BE2C (cell line): Measurements from ENCODE around the gene SAPCD2.

ENCODE experiments used
- DNase-seq: peaks from one replicate; pipeline ENCODE4 v3.0.0-alpha.2; 2020
- H3K27me3 ChIP-seq: fragments of 250-450 bp; sonication (Bioruptor Pico); 2 replicates; pipeline ENCODE4 v1.5.1; 2020; ENCODE audit warnings: mild to moderate bottlenecking
- H3K36me3 ChIP-seq: fragments of 250-450 bp; sonication (Bioruptor Pico); 2 replicates; pipeline ENCODE4 v1.5.1; 2020; ENCODE audit warnings: mild to moderate bottlenecking
- H3K4me1 ChIP-seq: fragments of 250-450 bp; sonication (Bioruptor Pico); 2 replicates; pipeline ENCODE4 v1.5.1; 2020
- H3K4me3 ChIP-seq: 2 replicates; pipeline ENCODE4 v1.5.1; 2011; ENCODE audit warnings: low read depth, low read length
- H3K9me3 ChIP-seq: fragments of 250-450 bp; sonication (Bioruptor Pico); 2 replicates; pipeline ENCODE4 v1.5.1; 2020
- TF ChIP-seq, protein P1 (sequence below): IDR thresholded peaks from 2 replicates; pipeline ENCODE4 v1.5.1; 2012; ENCODE audit warnings: mild to moderate bottlenecking, low read depth, low read length

SAPCD2 gene

DNA sequence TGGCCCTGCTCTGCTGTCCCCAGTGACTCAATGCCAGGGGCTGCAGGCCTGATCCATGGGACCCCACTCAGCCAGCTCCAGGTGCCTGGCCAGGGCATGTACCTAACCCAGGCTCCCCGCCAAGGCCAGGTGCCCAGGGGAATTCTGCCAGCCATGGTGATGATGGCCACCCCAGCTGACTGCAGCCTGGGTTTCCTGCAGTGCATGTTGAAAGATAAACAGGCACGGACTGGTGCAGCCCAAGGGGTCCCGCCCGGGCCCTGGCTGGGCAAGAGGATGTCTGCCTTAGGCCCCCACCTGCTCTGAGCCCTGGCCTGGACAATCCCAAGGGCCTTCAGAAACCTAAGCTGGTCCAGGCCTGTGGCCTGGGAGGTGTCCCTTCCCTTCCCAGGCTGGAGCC lies 43.5 kb downstream of the SAPCD2 start:
- H3K36me3 ChIP-seq = peaks cover 5% of the 10 kb centered on the region
- H3K4me3 ChIP-seq = peak overlapping the region; percentile 49
- DNase-seq = peak; percentile 63
- TF ChIP-seq, protein P1, sequence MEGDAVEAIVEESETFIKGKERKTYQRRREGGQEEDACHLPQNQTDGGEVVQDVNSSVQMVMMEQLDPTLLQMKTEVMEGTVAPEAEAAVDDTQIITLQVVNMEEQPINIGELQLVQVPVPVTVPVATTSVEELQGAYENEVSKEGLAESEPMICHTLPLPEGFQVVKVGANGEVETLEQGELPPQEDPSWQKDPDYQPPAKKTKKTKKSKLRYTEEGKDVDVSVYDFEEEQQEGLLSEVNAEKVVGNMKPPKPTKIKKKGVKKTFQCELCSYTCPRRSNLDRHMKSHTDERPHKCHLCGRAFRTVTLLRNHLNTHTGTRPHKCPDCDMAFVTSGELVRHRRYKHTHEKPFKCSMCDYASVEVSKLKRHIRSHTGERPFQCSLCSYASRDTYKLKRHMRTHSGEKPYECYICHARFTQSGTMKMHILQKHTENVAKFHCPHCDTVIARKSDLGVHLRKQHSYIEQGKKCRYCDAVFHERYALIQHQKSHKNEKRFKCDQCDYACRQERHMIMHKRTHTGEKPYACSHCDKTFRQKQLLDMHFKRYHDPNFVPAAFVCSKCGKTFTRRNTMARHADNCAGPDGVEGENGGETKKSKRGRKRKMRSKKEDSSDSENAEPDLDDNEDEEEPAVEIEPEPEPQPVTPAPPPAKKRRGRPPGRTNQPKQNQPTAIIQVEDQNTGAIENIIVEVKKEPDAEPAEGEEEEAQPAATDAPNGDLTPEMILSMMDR = no peak
- H3K4me1 ChIP-seq = peaks cover 27% of the 10 kb centered on the region
- H3K27me3 ChIP-seq = no peaks in the 10 kb centered on the region
- H3K9me3 ChIP-seq = no peaks in the 10 kb centered on the region

GRCh38 chr9:137026384-137026783 lies 44.0 kb downstream of the SAPCD2 start:
- Histone ChIP-seq H3K27me3 (no peaks in the 10 kb centered on the region), H3K9me3 (no peaks in the 10 kb centered on the region), H3K36me3 (peaks cover 5% of the 10 kb centered on the region), H3K4me3 (no peak overlapping the region; the same call in 1 of the 2 replicates), H3K4me1 (peaks cover 27% of the 10 kb centered on the region)
- TF ChIP-seq, protein P1 = no peak
- DNase-seq = no peak

DNA sequence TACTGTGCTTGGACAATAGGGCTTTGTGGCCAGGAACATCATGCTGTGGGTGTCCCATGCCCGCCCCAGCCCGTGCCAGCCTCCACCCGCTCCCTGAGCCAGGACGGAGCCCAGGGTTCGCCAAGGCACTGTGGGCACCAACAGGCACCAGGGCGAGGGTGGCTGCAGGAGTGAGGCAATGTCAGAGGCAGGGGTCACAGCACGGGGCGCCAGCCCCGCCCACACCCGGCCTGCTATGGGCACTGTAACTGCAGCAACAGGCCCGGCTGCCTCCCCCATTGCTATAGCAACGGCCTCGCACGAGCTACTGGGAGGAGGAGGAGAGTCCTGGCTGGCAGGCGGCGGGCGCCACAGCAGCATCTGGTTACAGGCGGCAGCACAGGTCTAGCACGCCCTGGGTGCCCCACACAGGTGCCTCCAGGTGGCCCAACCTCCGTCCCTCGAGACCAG lies 44.8 kb downstream of the SAPCD2 start:
- TF ChIP-seq, protein P1 = peak; percentile 10
- peaks cover 5% of the 10 kb centered on the region for H3K36me3 ChIP-seq
- no peaks in the 10 kb centered on the region for H3K9me3 ChIP-seq
- peaks cover 27% of the 10 kb centered on the region for H3K4me1 ChIP-seq
- peak overlapping the region; percentile 28; the same call in 1 of the 2 replicates for H3K4me3 ChIP-seq
- DNase-seq = peak; percentile 92
- no peaks in the 10 kb centered on the region for H3K27me3 ChIP-seq

DNA sequence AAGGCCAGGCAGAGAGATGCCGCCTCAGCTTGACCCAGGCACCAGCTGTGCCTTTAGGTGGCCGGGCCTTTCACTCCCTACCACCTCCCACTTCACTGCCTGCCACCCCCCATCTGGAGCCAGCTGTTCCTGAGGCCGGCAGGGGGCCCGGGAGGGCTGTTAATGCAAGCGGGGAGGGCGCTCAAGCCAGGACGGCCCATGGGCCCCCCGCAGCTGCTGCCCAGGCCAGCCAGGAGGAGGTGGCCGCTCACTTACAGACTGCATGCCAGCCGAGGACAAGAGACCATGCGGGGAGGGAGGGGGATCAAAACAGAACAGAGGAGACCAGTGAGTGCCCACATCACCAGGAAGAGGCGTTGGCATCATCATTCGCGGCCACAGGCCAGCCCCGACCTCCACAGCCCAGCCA lies 46.8 kb downstream of the SAPCD2 start:
- H3K36me3 ChIP-seq = peaks cover 5% of the 10 kb centered on the region
- DNase-seq = no peak
- peaks cover 27% of the 10 kb centered on the region for H3K4me1 ChIP-seq
- no peak overlapping the region for H3K4me3 ChIP-seq
- no peaks in the 10 kb centered on the region for H3K9me3 ChIP-seq
- TF ChIP-seq, protein P1 = no peak
- H3K27me3 ChIP-seq = no peaks in the 10 kb centered on the region

DNA sequence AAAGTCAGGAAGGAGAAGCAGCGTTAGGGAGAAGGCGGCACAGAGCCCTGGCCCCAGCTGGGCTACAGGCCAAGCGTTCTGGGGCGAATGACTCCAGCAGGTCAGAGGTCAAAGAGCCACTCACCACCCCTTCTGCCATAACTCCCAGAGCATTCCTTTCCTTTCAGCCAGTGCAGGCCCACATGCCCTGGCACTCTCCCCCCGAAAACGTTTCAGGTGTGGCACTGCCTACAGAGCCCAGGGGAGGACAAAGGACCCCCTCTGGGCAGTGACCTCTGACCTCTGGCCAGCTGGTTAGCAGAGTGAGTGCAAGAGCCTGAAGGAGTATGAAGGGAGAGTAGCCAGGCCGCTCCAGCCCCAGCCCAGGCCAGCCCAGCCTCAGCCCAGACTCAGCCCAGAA lies 47.2 kb downstream of the SAPCD2 start:
- peaks cover 27% of the 10 kb centered on the region for H3K4me1 ChIP-seq
- TF ChIP-seq, protein P1 = no peak
- H3K36me3 ChIP-seq = peaks cover 5% of the 10 kb centered on the region
- H3K4me3 ChIP-seq = no peak overlapping the region
- H3K9me3 ChIP-seq = no peaks in the 10 kb centered on the region
- no peak for DNase-seq
- H3K27me3 ChIP-seq = no peaks in the 10 kb centered on the region

GRCh38 chr9:137022662-137023008 lies 47.7 kb downstream of the SAPCD2 start:
- peaks cover 5% of the 10 kb centered on the region for H3K36me3 ChIP-seq
- TF ChIP-seq, protein P1 = no peak
- peaks cover 27% of the 10 kb centered on the region for H3K4me1 ChIP-seq

More at GRCh38 chr9:137022662-137023008, 47.7 kb downstream of the SAPCD2 start:
- no peak overlapping the region for H3K4me3 ChIP-seq
- no peak for DNase-seq
- no peaks in the 10 kb centered on the region for H3K27me3 ChIP-seq
- no peaks in the 10 kb centered on the region for H3K9me3 ChIP-seq
